CD14-positive monocyte (primary cell): ENCODE results near the gene KCNJ1. TPM values are rescaled to one million over a fixed set of nuclear protein-coding genes. Genes with fewer than 3 reads are reported as not detected.

ENCODE experiments used
- DNase-seq, 3 donors: peaks; one replicate each; pipeline ENCODE4 v3.0.0-alpha.2; 2011 to 2022
- H2AFZ ChIP-seq: 2 replicates; pipeline ENCODE4 v1.6.0; 2012; ENCODE audit warnings: mild to moderate bottlenecking, low read depth, low read length, inconsistent platforms; ENCODE audit not compliant: insufficient read depth, poor library complexity, severe bottlenecking
- H3K27ac ChIP-seq, 2 donors: 1 replicate in 1 of 2; 2 replicates in 1 of 2; pipeline ENCODE4 v1.5.1; 2012 to 2013; ENCODE audit warnings: low read length in 2 of 2, control low read depth in 1 of 2, inconsistent platforms in 1 of 2, low read depth in 1 of 2, mild to moderate bottlenecking in 1 of 2
- H3K27me3 ChIP-seq, 2 donors: one replicate each; pipeline versions ENCODE4 v1.6.0 to v1.6.1; 2011 to 2013; ENCODE audit warnings: low read length in 2 of 2; ENCODE audit not compliant: control insufficient read depth in 2 of 2, insufficient read depth in 2 of 2
- H3K36me3 ChIP-seq, 2 donors: replicated peaks in 1 of 2; 1 replicate in 1 of 2; 2 replicates in 1 of 2; pipeline versions ENCODE4 v1.5.1 to v1.6.1; 2012 to 2013; ENCODE audit warnings: low read length in 2 of 2, control low read depth in 1 of 2, inconsistent platforms in 1 of 2, mild to moderate bottlenecking in 1 of 2; ENCODE audit not compliant: insufficient read depth in 2 of 2, control insufficient read depth in 1 of 2
- H3K4me1 ChIP-seq, 2 donors: 1 replicate in 1 of 2; 2 replicates in 1 of 2; pipeline versions ENCODE4 v1.5.1 to v1.6.1; 2012 to 2013; ENCODE audit warnings: low read length in 2 of 2, control low read depth in 1 of 2, inconsistent platforms in 1 of 2, mild to moderate bottlenecking in 1 of 2, moderate library complexity in 1 of 2; ENCODE audit not compliant: insufficient read depth in 2 of 2, control insufficient read depth in 1 of 2
- H3K4me2 ChIP-seq: replicated peaks from 2 replicates; pipeline ENCODE3; 2012; ENCODE audit warnings: low read length, moderate library complexity, mild to moderate bottlenecking; ENCODE audit not compliant: poor library complexity, severe bottlenecking; ENCODE audit errors: extremely low read depth
- H3K4me3 ChIP-seq, 3 experiments: fragments of 200-600 bp in 1 of 3; sonication (generic) in 1 of 3; replicated peaks in 1 of 3; 1 replicate in 2 of 3; 2 replicates in 1 of 3; pipeline ENCODE4 v1.5.1; 2011 to 2013; ENCODE audit warnings: low read length in 3 of 3, mild to moderate bottlenecking in 3 of 3, control low read depth in 2 of 3, low read depth in 2 of 3, inconsistent platforms in 1 of 3, moderate library complexity in 1 of 3
- H3K79me2 ChIP-seq: 2 replicates; pipeline ENCODE4 v1.6.0; 2012; ENCODE audit warnings: mild to moderate bottlenecking, control low read depth, inconsistent platforms, low read length, moderate library complexity; ENCODE audit not compliant: insufficient read depth
- H3K9ac ChIP-seq: 2 replicates; pipeline ENCODE4 v1.6.0; 2017; ENCODE audit warnings: low read length, mild to moderate bottlenecking; ENCODE audit not compliant: insufficient read depth, poor library complexity, severe bottlenecking
- H3K9me3 ChIP-seq, 2 donors: replicated peaks in 1 of 2; 1 replicate in 1 of 2; 2 replicates in 1 of 2; pipeline versions ENCODE4 v1.5.1 to v1.6.1; 2012 to 2013; ENCODE audit warnings: low read length in 2 of 2, control low read depth in 1 of 2; ENCODE audit not compliant: control insufficient read depth in 1 of 2, insufficient read depth in 1 of 2
- H4K20me1 ChIP-seq: 2 replicates; pipeline ENCODE4 v1.6.0; 2012; ENCODE audit warnings: mild to moderate bottlenecking, low read length, control low read depth, moderate library complexity; ENCODE audit not compliant: insufficient read depth
- H3K27ac Mint-ChIP-seq, 7 donors: one replicate each; pipeline ENCODE4 v1.8.0; 2020; ENCODE audit warnings: mild to moderate bottlenecking in 7 of 7, mixed read lengths in 7 of 7, moderate library complexity in 6 of 7, inconsistent platforms in 2 of 7
- H3K27me3 Mint-ChIP-seq, 3 donors: one replicate each; pipeline ENCODE4 v1.8.0; 2021 to 2022; ENCODE audit warnings: low read depth in 3 of 3, mild to moderate bottlenecking in 3 of 3, mixed read lengths in 3 of 3, moderate library complexity in 3 of 3, inconsistent platforms in 1 of 3
- H3K36me3 Mint-ChIP-seq, 2 donors: one replicate each; pipeline ENCODE4 v1.8.0; 2020; ENCODE audit warnings: mixed read lengths in 2 of 2, inconsistent platforms in 1 of 2, mild to moderate bottlenecking in 1 of 2
- H3K4me1 Mint-ChIP-seq: one replicate; pipeline ENCODE4 v1.8.0; 2020; ENCODE audit warnings: mild to moderate bottlenecking, mixed read lengths
- H3K4me3 Mint-ChIP-seq, 2 donors: one replicate each; pipeline ENCODE4 v1.8.0; 2020; ENCODE audit warnings: mild to moderate bottlenecking in 2 of 2, mixed read lengths in 2 of 2, moderate library complexity in 1 of 2
- H3K9me3 Mint-ChIP-seq, 7 donors: one replicate each; pipeline ENCODE4 v1.8.0; 2020 to 2022; ENCODE audit warnings: mixed read lengths in 7 of 7, mild to moderate bottlenecking in 6 of 7, moderate library complexity in 6 of 7, inconsistent platforms in 2 of 7
- WGBS: methylation state at CpG from one replicate; pipeline ENCODE4 v1.1.5; 2013; ENCODE audit warnings: missing lambda C conversion rate; ENCODE audit not compliant: insufficient coverage; 5-methylcytosine and 5-hydroxymethylcytosine counted together
- intact Hi-C, 2 donors: fragments of 100-400 bp; cut with micrococcal nuclease; formaldehyde crosslinking; loops; one replicate each; pipeline versions ENCODE4 v1.15.0 to v1.15.1; 2023
- polyA plus RNA-seq, 3 donors: library from polyadenylated mRNA; depleted of rRNA in 1 of 3; unstranded in 2 of 3; stranded (reverse) in 1 of 3; fragments of 300-500 nt in 2 of 3; fragments of >200 nt in 1 of 3; fragmentation: Illumina TruSeq in 2 of 3; gene quantifications; 1 replicate in 2 of 3; 2 replicates in 1 of 3; pipeline ENCODE4 v1.2.3, GENCODE V29; 2012 to 2021
- TF ChIP-seq, protein P1 (sequence below): fragments of 200-600 bp; IDR thresholded peaks from one replicate; pipeline ENCODE4 v1.8.0; 2022; ENCODE audit warnings: antibody characterized with exemption, mild to moderate bottlenecking

KCNJ1 gene
- polyA plus RNA-seq, 3 donors: 0.12 to 0.47 TPM; not detected in 1

DNA sequence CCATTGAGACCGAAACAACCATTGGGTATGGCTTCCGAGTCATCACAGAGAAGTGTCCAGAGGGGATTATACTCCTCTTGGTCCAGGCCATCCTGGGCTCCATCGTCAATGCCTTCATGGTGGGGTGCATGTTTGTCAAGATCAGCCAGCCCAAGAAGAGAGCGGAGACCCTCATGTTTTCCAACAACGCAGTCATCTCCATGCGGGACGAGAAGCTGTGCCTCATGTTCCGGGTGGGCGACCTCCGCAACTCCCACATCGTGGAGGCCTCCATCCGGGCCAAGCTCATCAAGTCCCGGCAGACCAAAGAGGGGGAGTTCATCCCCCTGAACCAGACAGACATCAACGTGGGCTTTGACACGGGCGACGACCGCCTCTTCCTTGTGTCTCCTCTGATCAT, 44.6 kb upstream of the KCNJ1 start:
- Mint-ChIP-seq H3K4me3 (no peak overlapping the region), H3K36me3 (no peaks in the 10 kb centered on the region), H3K27me3 (peaks cover 0 to 3% (median 1%) of the 10 kb centered on the region in 3 donors), H3K9me3 (peaks cover 0 to 6% (median 1%) of the 10 kb centered on the region in 7 donors), H3K27ac (peak overlapping the region in 1 of 7 donors; percentile 27), H3K4me1 (peaks cover 35% of the 10 kb centered on the region)
- WGBS: 98% methylated on average over 17 of the region's 18 CpGs
- DNase-seq: no peak
- Histone ChIP-seq H4K20me1 (no peaks in the 10 kb centered on the region), H3K79me2 (no peaks in the 10 kb centered on the region), H3K36me3 (no peaks in the 10 kb centered on the region), H3K4me1 (peaks cover 27 to 28% of the 10 kb centered on the region in 2 donors), H3K27me3 (no peaks in the 10 kb centered on the region), H3K9ac (no peak overlapping the region), H2AFZ (no peak overlapping the region), H3K4me2 (no peak overlapping the region), H3K27ac (no peak overlapping the region), H3K9me3 (no peaks in the 10 kb centered on the region), H3K4me3 (no peak overlapping the region)
- TF ChIP-seq, protein P1, sequence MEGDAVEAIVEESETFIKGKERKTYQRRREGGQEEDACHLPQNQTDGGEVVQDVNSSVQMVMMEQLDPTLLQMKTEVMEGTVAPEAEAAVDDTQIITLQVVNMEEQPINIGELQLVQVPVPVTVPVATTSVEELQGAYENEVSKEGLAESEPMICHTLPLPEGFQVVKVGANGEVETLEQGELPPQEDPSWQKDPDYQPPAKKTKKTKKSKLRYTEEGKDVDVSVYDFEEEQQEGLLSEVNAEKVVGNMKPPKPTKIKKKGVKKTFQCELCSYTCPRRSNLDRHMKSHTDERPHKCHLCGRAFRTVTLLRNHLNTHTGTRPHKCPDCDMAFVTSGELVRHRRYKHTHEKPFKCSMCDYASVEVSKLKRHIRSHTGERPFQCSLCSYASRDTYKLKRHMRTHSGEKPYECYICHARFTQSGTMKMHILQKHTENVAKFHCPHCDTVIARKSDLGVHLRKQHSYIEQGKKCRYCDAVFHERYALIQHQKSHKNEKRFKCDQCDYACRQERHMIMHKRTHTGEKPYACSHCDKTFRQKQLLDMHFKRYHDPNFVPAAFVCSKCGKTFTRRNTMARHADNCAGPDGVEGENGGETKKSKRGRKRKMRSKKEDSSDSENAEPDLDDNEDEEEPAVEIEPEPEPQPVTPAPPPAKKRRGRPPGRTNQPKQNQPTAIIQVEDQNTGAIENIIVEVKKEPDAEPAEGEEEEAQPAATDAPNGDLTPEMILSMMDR: no peak
- intact Hi-C loops: no loop called here

DNA sequence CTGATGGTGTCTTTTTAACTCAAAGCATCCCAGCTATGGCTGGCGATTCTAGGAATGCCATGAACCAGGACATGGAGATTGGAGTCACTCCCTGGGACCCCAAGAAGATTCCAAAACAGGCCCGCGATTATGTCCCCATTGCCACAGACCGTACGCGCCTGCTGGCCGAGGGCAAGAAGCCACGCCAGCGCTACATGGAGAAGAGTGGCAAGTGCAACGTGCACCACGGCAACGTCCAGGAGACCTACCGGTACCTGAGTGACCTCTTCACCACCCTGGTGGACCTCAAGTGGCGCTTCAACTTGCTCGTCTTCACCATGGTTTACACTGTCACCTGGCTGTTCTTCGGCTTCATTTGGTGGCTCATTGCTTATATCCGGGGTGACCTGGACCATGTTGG, 44.1 kb upstream of the KCNJ1 start:
- no peak overlapping the region for H3K27ac ChIP-seq
- H3K9ac ChIP-seq: no peak overlapping the region
- Mint-ChIP-seq H3K4me1 (peaks cover 40% of the 10 kb centered on the region), H3K9me3 (peaks cover 0 to 6% (median 1%) of the 10 kb centered on the region in 7 donors), H3K36me3 (no peaks in the 10 kb centered on the region), H3K4me3 (no peak overlapping the region), H3K27ac (no peak overlapping the region), H3K27me3 (peaks cover 0 to 3% (median 1%) of the 10 kb centered on the region in 3 donors)
- intact Hi-C loops: no loop called here
- no peaks in the 10 kb centered on the region for H3K79me2 ChIP-seq
- H3K4me1 ChIP-seq: peaks cover 32 to 33% of the 10 kb centered on the region in 2 donors
- H3K4me2 ChIP-seq: no peak overlapping the region
- TF ChIP-seq, protein P1: no peak
- no peaks in the 10 kb centered on the region for H4K20me1 ChIP-seq
- H2AFZ ChIP-seq: no peak overlapping the region
- H3K4me3 ChIP-seq: no peak overlapping the region
- DNase-seq: no peak
- no peaks in the 10 kb centered on the region for H3K27me3 ChIP-seq
- WGBS: 98% methylated on average over 17 of the region's 17 CpGs
- H3K9me3 ChIP-seq: no peaks in the 10 kb centered on the region
- H3K36me3 ChIP-seq: no peaks in the 10 kb centered on the region
